Left ventricle myocardium inferior (tissue), 1 donor: ENCODE data around the gene COG3. TPM values are rescaled to one million over a fixed set of nuclear protein-coding genes. Genes with fewer than 3 reads are reported as not detected.

ENCODE experiments used
- DNase-seq: peaks from one replicate; pipeline ENCODE4 v3.0.0-alpha.2; 2020
- H3K27ac ChIP-seq: fragments of 200-600 bp; replicated peaks from 2 replicates; pipeline ENCODE4 v1.8.0; 2021
- H3K27me3 ChIP-seq: fragments of 200-600 bp; 2 replicates; pipeline ENCODE4 v1.8.0; 2021; ENCODE audit warnings: low read depth
- H3K36me3 ChIP-seq: fragments of 200-600 bp; 2 replicates; pipeline ENCODE4 v1.8.0; 2021
- H3K4me1 ChIP-seq: fragments of 200-600 bp; 2 replicates; pipeline ENCODE4 v1.8.0; 2021
- H3K4me3 ChIP-seq: fragments of 200-600 bp; 2 replicates; pipeline ENCODE4 v1.8.0; 2021; ENCODE audit warnings: mild to moderate bottlenecking, moderate library complexity
- H3K9me3 ChIP-seq: fragments of 200-600 bp; replicated peaks from 2 replicates; pipeline ENCODE4 v1.8.0; 2021
- CTCF ChIP-seq: fragments of 200-600 bp; IDR thresholded peaks from 2 replicates; pipeline ENCODE4 v1.8.0; 2021; ENCODE audit warnings: antibody characterized with exemption, mild to moderate bottlenecking, borderline replicate concordance
- intact Hi-C: fragments of 100-400 bp; cut with micrococcal nuclease; formaldehyde crosslinking; loops from one replicate; pipeline ENCODE4 v1.11.0; 2022
- total RNA-seq: library from RNA; stranded (reverse); fragmentation: NEBNext Ultra II Directional; extraction: Animal tissue kit (Norgen Biotek cat#: 25700); gene quantifications from one replicate; pipeline ENCODE4 v1.2.1, GENCODE V29; 2021
- donor health status: DM: no; HTN: yes; CAD: no; lungs with severe emphysema.

COG3 gene
- total RNA-seq, 1 donor from 2014 or later, result 15.7 TPM

DNA sequence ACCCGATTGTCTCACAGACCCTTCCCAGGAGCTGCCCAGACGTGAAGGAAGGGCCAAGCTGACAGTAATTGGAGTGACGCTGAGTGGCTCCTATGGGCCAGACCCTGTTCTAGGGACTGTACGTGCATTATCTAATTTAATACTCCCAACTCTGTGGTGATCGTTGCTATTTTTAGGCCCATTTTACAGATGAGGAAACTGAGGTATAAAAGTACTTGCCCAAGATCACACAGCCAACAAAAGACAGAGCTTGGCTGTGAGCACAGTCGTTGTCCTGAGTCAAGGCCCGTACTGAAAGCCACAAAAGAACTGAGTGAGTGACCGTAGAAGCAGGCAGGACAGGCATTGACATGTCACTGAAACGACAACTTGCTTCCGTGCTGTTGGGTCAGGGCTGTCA lies 76.1 kb downstream of the COG3 start:
- no peaks in the 10 kb centered on the region for H3K9me3 ChIP-seq
- H3K27me3 ChIP-seq, result no peaks in the 10 kb centered on the region
- H3K27ac ChIP-seq, result no peak overlapping the region
- no peak for DNase-seq
- intact Hi-C loops, result no loop called here
- H3K4me1 ChIP-seq, result no peaks in the 10 kb centered on the region
- TF ChIP-seq CTCF, result no peak
- peaks cover 9% of the 10 kb centered on the region for H3K36me3 ChIP-seq
- no peak overlapping the region for H3K4me3 ChIP-seq

GRCh38 chr13:45541806-45542205 lies 77.1 kb downstream of the COG3 start:
- intact Hi-C loops, result no loop called here
- no peak for TF ChIP-seq CTCF
- peaks cover 3% of the 10 kb centered on the region for H3K36me3 ChIP-seq

GRCh38 chr13:45542391-45542790 lies 77.7 kb downstream of the COG3 start:
- intact Hi-C loops, result no loop called here
- no peak for DNase-seq
- no peaks in the 10 kb centered on the region for H3K27me3 ChIP-seq
- no peaks in the 10 kb centered on the region for H3K9me3 ChIP-seq
- no peak overlapping the region for H3K27ac ChIP-seq
- no peaks in the 10 kb centered on the region for H3K4me1 ChIP-seq
- TF ChIP-seq CTCF, result no peak
- H3K4me3 ChIP-seq, result no peak overlapping the region
- peaks cover 3% of the 10 kb centered on the region for H3K36me3 ChIP-seq

More at GRCh38 chr13:45541806-45542205, 77.1 kb downstream of the COG3 start:
- no peaks in the 10 kb centered on the region for H3K9me3 ChIP-seq
- H3K4me1 ChIP-seq, result no peaks in the 10 kb centered on the region
- H3K4me3 ChIP-seq, result no peak overlapping the region
- no peaks in the 10 kb centered on the region for H3K27me3 ChIP-seq
- DNase-seq, result no peak
- no peak overlapping the region for H3K27ac ChIP-seq

- H3K9me3 ChIP-seq, result no peaks in the 10 kb centered on the region
- no peak overlapping the region for H3K4me3 ChIP-seq
- peaks cover 3% of the 10 kb centered on the region for H3K36me3 ChIP-seq
- H3K27ac ChIP-seq, result no peak overlapping the region
- intact Hi-C loops, result no loop called here
- DNase-seq, result no peak
- H3K4me1 ChIP-seq, result no peaks in the 10 kb centered on the region
- peaks cover 5% of the 10 kb centered on the region for H3K27me3 ChIP-seq
- TF ChIP-seq CTCF, result no peak
Measured at GRCh38 chr13:45542878-45543277, 78.1 kb downstream of the COG3 start.

DNA sequence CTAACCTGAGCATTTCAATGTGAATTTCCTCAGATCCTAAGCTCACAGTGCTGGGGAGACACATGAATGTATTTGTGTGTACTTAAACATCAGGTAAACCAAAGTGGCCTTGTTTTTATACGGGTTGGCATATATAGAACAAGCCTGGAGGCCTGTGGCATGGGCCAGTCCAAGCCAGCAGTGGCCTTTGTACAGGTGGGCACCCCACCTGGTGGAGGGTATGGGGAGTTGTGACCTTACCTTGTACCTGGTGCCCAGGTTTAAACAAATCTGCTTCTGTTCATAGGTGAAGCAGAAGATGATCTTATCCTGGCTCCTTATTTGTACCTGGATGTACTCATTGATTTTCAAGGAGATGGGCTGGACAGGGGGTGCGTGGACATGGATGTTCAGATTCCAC lies 79.8 kb downstream of the COG3 start:
- H3K4me1 ChIP-seq, result no peaks in the 10 kb centered on the region
- TF ChIP-seq CTCF, result no peak
- DNase-seq, result no peak
- no peak overlapping the region for H3K27ac ChIP-seq
- H3K27me3 ChIP-seq, result peaks cover 20% of the 10 kb centered on the region
- no peaks in the 10 kb centered on the region for H3K36me3 ChIP-seq
- intact Hi-C loops, result no loop called here
- H3K9me3 ChIP-seq, result no peaks in the 10 kb centered on the region
- H3K4me3 ChIP-seq, result no peak overlapping the region
